K562 (cell line): ENCODE results near the gene MAGIX. TPM values are rescaled to one million over a fixed set of nuclear protein-coding genes. Genes with fewer than 3 reads are reported as not detected.

Source experiments
- BACH1 ChIP-seq: fragments of 200-800 bp; sonication (Bioruptor generic); IDR thresholded peaks from 2 replicates; pipeline ENCODE4 v1.6.1; 2016; ENCODE audit warnings: missing genetic modification characterization, missing compliant biosample characterization
- ELF4 ChIP-seq: fragments of 450-650 bp; formaldehyde crosslinking; IDR thresholded peaks from 2 replicates; pipeline ENCODE4 v1.4.0; 2022; ENCODE audit warnings: missing genetic modification characterization
- ESRRA ChIP-seq: fragments of 450-650 bp; IDR thresholded peaks from 2 replicates; pipeline ENCODE4 v1.6.1; 2014; ENCODE audit warnings: low read depth, mild to moderate bottlenecking, moderate library complexity, borderline replicate concordance
- FOXJ3 ChIP-seq: sonication (generic); formaldehyde crosslinking; IDR thresholded peaks from 2 replicates; pipeline ENCODE4 v1.4.0; 2020; ENCODE audit warnings: mild to moderate bottlenecking, missing genetic modification reagents
- KHSRP ChIP-seq: fragments of 450-650 bp; IDR thresholded peaks from 2 replicates; pipeline ENCODE4 v1.6.1; 2017
- MECOM ChIP-seq: fragments of 250-450 bp; sonication (Bioruptor Pico); IDR thresholded peaks from 2 replicates; pipeline ENCODE4 v1.8.0; 2022; ENCODE audit warnings: inconsistent platforms
- NR1H2 ChIP-seq: sonication (generic); formaldehyde crosslinking; IDR thresholded peaks from 2 replicates; pipeline ENCODE4 v1.4.0; 2020; ENCODE audit warnings: mild to moderate bottlenecking, missing genetic modification reagents
- PHB2 ChIP-seq: fragments of 450-650 bp; IDR thresholded peaks from 2 replicates; pipeline ENCODE4 v1.6.1; 2017; ENCODE audit warnings: low read depth
- PML ChIP-seq: IDR thresholded peaks from 2 replicates; pipeline ENCODE4 v1.6.1; 2012; ENCODE audit warnings: low read length, inconsistent platforms
- POLR2A ChIP-seq: fragments of 450-650 bp; conservative IDR thresholded peaks from 2 replicates; pipeline ENCODE4 v1.6.1; 2016
- SAFB ChIP-seq: fragments of 200-400 bp; formaldehyde crosslinking; IDR thresholded peaks from 2 replicates; pipeline ENCODE4 v1.6.1; 2017; ENCODE audit warnings: low read depth, low read length, borderline replicate concordance
- ZFX ChIP-seq: sonication (generic); formaldehyde crosslinking; IDR thresholded peaks from 2 replicates; pipeline ENCODE4 v1.8.0; 2022; ENCODE audit warnings: mild to moderate bottlenecking, missing genetic modification reagents, moderate library complexity
- ZNF24 ChIP-seq: fragments of 450-650 bp; IDR thresholded peaks from 2 replicates; pipeline ENCODE4 v1.6.1; 2016
- ZNF644 ChIP-seq: fragments of 200-800 bp; sonication (Bioruptor generic); IDR thresholded peaks from 2 replicates; pipeline ENCODE4 v1.6.1; 2016; ENCODE audit warnings: low read depth, missing genetic modification characterization, missing compliant biosample characterization
- polyA plus RNA-seq, 8 experiments: library from polyadenylated mRNA; depleted of rRNA in 4 of 8; stranded (reverse) in 5 of 8; unstranded in 3 of 8; fragments of >200 nt; fragmentation: Nextera tagmentation in 2 of 8; fragmentation: Illumina TruSeq in 1 of 8; extraction: Ambion mirVana in 2 of 8; extraction: Trizol in 1 of 8; gene quantifications; 2 replicates each; pipeline versions ENCODE4 v1.2.1 to v1.2.3, GENCODE V29; 2011 to 2014; ENCODE audit warnings: inconsistent platforms in 1 of 8, missing spikeins in 1 of 8
- total RNA-seq, 7 experiments: library from RNA; depleted of rRNA in 6 of 7; stranded (reverse); fragments of >200 nt in 6 of 7; fragmentation: Illumina TruSeq in 2 of 7; extraction: Trizol in 2 of 7; gene quantifications; 2 replicates each; pipeline versions ENCODE4 v1.2.1 to v1.2.3, GENCODE V29; 2011 to 2021; ENCODE audit warnings: low replicate concordance in 1 of 7
- TF ChIP-seq, protein P1 (sequence below): sonication (generic); formaldehyde crosslinking; IDR thresholded peaks from 2 replicates; pipeline ENCODE4 v1.8.0; 2022; ENCODE audit warnings: missing genetic modification reagents, mild to moderate bottlenecking, moderate library complexity, borderline replicate concordance
- TF ChIP-seq, protein P2 (sequence below), 2 experiments: fragments of 200-800 bp in 1 of 2; sonication (Bioruptor generic) in 1 of 2; sonication (generic) in 1 of 2; formaldehyde crosslinking in 1 of 2; IDR thresholded peaks in 1 of 2; conservative IDR thresholded peaks in 1 of 2; 2 replicates each; pipeline versions ENCODE4 v1.5.0 to v1.6.1; 2016 to 2020; ENCODE audit warnings: missing compliant biosample characterization in 1 of 2, missing genetic modification characterization in 1 of 2, missing genetic modification reagents in 1 of 2
- TF ChIP-seq, protein P3 (sequence below), 3 experiments: fragments of 200-800 bp in 1 of 3; sonication (Bioruptor generic) in 1 of 3; sonication (generic) in 1 of 3; formaldehyde crosslinking in 1 of 3; IDR thresholded peaks; 2 replicates each; pipeline versions ENCODE4 v1.6.1 to v1.8.0; 2016 to 2022; ENCODE audit warnings: mild to moderate bottlenecking in 2 of 3, missing compliant biosample characterization in 2 of 3, missing genetic modification characterization in 2 of 3, missing genetic modification reagents in 1 of 3
- TF ChIP-seq, protein P4 (sequence below): fragments of 450-650 bp; IDR thresholded peaks from 2 replicates; pipeline ENCODE4 v1.6.1; 2017; ENCODE audit warnings: antibody characterized with exemption
- TF ChIP-seq, protein P5 (sequence below): sonication (generic); formaldehyde crosslinking; IDR thresholded peaks from 2 replicates; pipeline ENCODE4 v1.8.1; 2023; ENCODE audit warnings: mild to moderate bottlenecking, missing genetic modification reagents

MAGIX gene
- total and polyA plus RNA-seq, 9 of the 15 experiments (the other 6 are each of a cell fraction or from before 2014, with no cell fraction given): 0.08 to 3.5 (median 0.47) TPM

DNA sequence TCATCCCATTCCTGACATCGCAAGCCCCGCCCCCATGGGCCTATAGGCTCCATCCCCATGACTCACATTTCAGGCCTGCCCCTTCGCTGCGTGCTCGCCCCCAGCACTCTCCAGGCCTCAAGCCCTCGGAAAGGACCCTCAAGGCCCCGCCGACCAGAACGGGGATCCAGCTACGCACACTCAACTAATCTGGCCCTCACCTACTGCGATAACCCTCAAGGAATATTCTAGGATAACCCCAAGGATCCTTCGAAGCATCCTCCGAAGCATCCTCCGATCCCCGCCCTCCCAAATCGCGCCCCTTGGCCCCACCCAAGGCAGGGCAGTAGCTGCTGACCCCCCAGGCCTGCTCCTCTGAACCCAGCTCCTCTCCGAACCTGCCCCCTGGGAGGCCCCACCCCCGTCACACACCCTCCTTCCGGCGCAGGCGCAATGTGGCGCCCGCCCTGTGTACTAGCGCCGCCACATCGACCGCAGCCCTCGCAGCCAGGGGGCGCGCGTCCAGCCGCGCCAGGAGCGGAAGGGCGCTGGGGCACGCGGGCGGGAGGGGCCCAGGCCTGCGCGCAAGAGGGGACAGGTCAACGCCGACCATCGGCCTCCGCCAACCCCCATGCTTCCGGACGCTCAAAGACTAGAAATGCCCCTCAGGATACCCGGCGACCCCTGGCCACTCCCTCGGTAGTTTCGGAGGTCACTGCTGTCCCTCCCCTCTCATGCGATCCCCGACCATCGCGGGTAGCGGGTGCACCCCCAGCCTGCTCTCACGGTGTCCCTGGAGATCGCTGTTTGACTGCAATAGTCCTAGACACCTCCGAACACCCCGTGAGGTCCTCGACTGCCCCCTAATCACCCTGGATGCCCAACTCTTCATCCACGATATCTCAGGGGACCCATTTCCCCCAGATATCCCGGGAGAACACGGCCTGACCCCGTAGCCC lies 6.4 kb upstream of the MAGIX start (continued):
- TF ChIP-seq ZFX (peak; percentile 95), NR1H2 (no peak), PHB2 (no peak), ESRRA (peak; percentile 67; the same call in 1 of the 2 replicates), ELF4 (CRISPR knock-in tag) (no peak), SAFB (peak; percentile 83), BACH1 (tag) (no peak), POLR2A (peak; percentile 75), ZNF24 (no peak), KHSRP (no peak), PML (0 out of 2 replicates have a peak, but pooled peaks have one; percentile 18), ZNF644 (tag) (no peak), FOXJ3 (CRISPR knock-in tag) (no peak), MECOM (CRISPR knock-in tag) (no peak)
- TF ChIP-seq, protein P1, sequence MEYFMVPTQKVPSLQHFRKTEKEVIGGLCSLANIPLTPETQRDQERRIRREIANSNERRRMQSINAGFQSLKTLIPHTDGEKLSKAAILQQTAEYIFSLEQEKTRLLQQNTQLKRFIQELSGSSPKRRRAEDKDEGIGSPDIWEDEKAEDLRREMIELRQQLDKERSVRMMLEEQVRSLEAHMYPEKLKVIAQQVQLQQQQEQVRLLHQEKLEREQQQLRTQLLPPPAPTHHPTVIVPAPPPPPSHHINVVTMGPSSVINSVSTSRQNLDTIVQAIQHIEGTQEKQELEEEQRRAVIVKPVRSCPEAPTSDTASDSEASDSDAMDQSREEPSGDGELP: peak; percentile 64; the same call in 1 of the 2 replicates
- TF ChIP-seq, protein P2, sequence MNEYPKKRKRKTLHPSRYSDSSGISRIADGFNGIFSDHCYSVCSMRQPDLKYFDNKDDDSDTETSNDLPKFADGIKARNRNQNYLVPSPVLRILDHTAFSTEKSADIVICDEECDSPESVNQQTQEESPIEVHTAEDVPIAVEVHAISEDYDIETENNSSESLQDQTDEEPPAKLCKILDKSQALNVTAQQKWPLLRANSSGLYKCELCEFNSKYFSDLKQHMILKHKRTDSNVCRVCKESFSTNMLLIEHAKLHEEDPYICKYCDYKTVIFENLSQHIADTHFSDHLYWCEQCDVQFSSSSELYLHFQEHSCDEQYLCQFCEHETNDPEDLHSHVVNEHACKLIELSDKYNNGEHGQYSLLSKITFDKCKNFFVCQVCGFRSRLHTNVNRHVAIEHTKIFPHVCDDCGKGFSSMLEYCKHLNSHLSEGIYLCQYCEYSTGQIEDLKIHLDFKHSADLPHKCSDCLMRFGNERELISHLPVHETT (CRISPR knock-in tag; conservative IDR thresholded peaks at IDR 0.05 in 1 of 2, IDR thresholded peaks at IDR 0.05 in 1 of 2): peak in 1 of 2 experiments; percentile 66; a peak in 2 of 4 replicates
- TF ChIP-seq, protein P3, sequence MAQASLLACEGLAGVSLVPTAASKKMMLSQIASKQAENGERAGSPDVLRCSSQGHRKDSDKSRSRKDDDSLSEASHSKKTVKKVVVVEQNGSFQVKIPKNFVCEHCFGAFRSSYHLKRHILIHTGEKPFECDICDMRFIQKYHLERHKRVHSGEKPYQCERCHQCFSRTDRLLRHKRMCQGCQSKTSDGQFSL (CRISPR knock-in tag; IDR thresholded peaks at IDR 0.05): peak; percentile 94
- TF ChIP-seq, protein P3 (tag; IDR thresholded peaks at IDR 0.05): 0 out of 4 replicates have a peak, but pooled peaks of 1 of the 2 experiments have one; percentile 47
- TF ChIP-seq, protein P4, sequence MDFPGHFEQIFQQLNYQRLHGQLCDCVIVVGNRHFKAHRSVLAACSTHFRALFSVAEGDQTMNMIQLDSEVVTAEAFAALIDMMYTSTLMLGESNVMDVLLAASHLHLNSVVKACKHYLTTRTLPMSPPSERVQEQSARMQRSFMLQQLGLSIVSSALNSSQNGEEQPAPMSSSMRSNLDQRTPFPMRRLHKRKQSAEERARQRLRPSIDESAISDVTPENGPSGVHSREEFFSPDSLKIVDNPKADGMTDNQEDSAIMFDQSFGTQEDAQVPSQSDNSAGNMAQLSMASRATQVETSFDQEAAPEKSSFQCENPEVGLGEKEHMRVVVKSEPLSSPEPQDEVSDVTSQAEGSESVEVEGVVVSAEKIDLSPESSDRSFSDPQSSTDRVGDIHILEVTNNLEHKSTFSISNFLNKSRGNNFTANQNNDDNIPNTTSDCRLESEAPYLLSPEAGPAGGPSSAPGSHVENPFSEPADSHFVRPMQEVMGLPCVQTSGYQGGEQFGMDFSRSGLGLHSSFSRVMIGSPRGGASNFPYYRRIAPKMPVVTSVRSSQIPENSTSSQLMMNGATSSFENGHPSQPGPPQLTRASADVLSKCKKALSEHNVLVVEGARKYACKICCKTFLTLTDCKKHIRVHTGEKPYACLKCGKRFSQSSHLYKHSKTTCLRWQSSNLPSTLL: no peak
- TF ChIP-seq, protein P5, sequence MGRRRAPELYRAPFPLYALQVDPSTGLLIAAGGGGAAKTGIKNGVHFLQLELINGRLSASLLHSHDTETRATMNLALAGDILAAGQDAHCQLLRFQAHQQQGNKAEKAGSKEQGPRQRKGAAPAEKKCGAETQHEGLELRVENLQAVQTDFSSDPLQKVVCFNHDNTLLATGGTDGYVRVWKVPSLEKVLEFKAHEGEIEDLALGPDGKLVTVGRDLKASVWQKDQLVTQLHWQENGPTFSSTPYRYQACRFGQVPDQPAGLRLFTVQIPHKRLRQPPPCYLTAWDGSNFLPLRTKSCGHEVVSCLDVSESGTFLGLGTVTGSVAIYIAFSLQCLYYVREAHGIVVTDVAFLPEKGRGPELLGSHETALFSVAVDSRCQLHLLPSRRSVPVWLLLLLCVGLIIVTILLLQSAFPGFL: no peak
